Nephron progenitor cell (in vitro differentiated cells): Measurements from ENCODE around the gene IMMT.

ENCODE experiments used
- DNase-seq: peaks from one replicate; pipeline ENCODE4 v3.0.0; 2021
- H3K27ac Mint-ChIP-seq: 2 replicates; pipeline ENCODE4 v1.8.0; 2021; ENCODE audit warnings: mild to moderate bottlenecking, moderate library complexity, mixed read lengths
- H3K27me3 Mint-ChIP-seq: 2 replicates; pipeline ENCODE4 v1.8.0; 2021; ENCODE audit warnings: mild to moderate bottlenecking, low read depth, mixed read lengths; ENCODE audit not compliant: poor library complexity
- H3K36me3 Mint-ChIP-seq: 2 replicates; pipeline ENCODE4 v1.8.0; 2021; ENCODE audit warnings: low read depth, mixed read lengths
- H3K4me1 Mint-ChIP-seq: 2 replicates; pipeline ENCODE4 v1.8.0; 2021; ENCODE audit warnings: mixed read lengths
- H3K4me3 Mint-ChIP-seq: 2 replicates; pipeline ENCODE4 v1.8.0; 2021; ENCODE audit warnings: mild to moderate bottlenecking, moderate library complexity, mixed read lengths
- H3K9me3 Mint-ChIP-seq: 2 replicates; pipeline ENCODE4 v1.8.0; 2021; ENCODE audit warnings: mild to moderate bottlenecking, moderate library complexity, mixed read lengths
- CTCF ChIP-seq: fragments of 200-600 bp; sonication (generic); IDR thresholded peaks from 2 replicates; pipeline ENCODE4 v1.5.0; 2021; ENCODE audit warnings: antibody characterized with exemption

The IMMT gene

GRCh38 chr2:86174445-86174844, 20.8 kb downstream of the IMMT start:
- Mint-ChIP-seq H3K36me3 (peaks cover 49% of the 10 kb centered on the region), H3K9me3 (no peaks in the 10 kb centered on the region), H3K27me3 (no peaks in the 10 kb centered on the region), H3K4me1 (peaks cover 6% of the 10 kb centered on the region), H3K27ac (no peak overlapping the region), H3K4me3 (no peak overlapping the region)
- no peak for DNase-seq
- TF ChIP-seq CTCF, result no peak

GRCh38 chr2:86172610-86173009, 22.7 kb downstream of the IMMT start:
- Mint-ChIP-seq H3K27me3 (peaks cover 3% of the 10 kb centered on the region), H3K27ac (peak overlapping the region; percentile 33), H3K4me1 (peaks cover 6% of the 10 kb centered on the region), H3K9me3 (no peaks in the 10 kb centered on the region), H3K36me3 (peaks cover 51% of the 10 kb centered on the region), H3K4me3 (no peak overlapping the region)
- TF ChIP-seq CTCF, result no peak
- no peak for DNase-seq

GRCh38 chr2:86171295-86171694, 24.0 kb downstream of the IMMT start:
- Mint-ChIP-seq H3K27ac (peak overlapping the region; percentile 9), H3K4me3 (no peak overlapping the region)

GRCh38 chr2:86170449-86170848, 24.8 kb downstream of the IMMT start:
- no peak overlapping the region for H3K27ac Mint-ChIP-seq
- H3K36me3 Mint-ChIP-seq, result peaks cover 45% of the 10 kb centered on the region
- H3K4me1 Mint-ChIP-seq, result no peaks in the 10 kb centered on the region
- DNase-seq, result no peak
- no peaks in the 10 kb centered on the region for H3K9me3 Mint-ChIP-seq
- no peak overlapping the region for H3K4me3 Mint-ChIP-seq
- peaks cover 3% of the 10 kb centered on the region for H3K27me3 Mint-ChIP-seq
- no peak for TF ChIP-seq CTCF

More at GRCh38 chr2:86171295-86171694, 24.0 kb downstream of the IMMT start:
- peaks cover 43% of the 10 kb centered on the region for H3K36me3 Mint-ChIP-seq
- DNase-seq, result no peak
- peaks cover 3% of the 10 kb centered on the region for H3K4me1 Mint-ChIP-seq
- H3K9me3 Mint-ChIP-seq, result no peaks in the 10 kb centered on the region
- peaks cover 3% of the 10 kb centered on the region for H3K27me3 Mint-ChIP-seq
- no peak for TF ChIP-seq CTCF

GRCh38 chr2:86160156-86160952, 34.9 kb downstream of the IMMT start:
- H3K4me3 Mint-ChIP-seq, result no peak overlapping the region
- H3K4me1 Mint-ChIP-seq, result no peaks in the 10 kb centered on the region
- peaks cover 69% of the 10 kb centered on the region for H3K36me3 Mint-ChIP-seq
- TF ChIP-seq CTCF, result no peak
- H3K9me3 Mint-ChIP-seq, result no peaks in the 10 kb centered on the region
- H3K27me3 Mint-ChIP-seq, result no peaks in the 10 kb centered on the region
- H3K27ac Mint-ChIP-seq, result no peak overlapping the region
- DNase-seq, result no peak

GRCh38 chr2:86158286-86158685, 37.0 kb downstream of the IMMT start:
- H3K9me3 Mint-ChIP-seq, result no peaks in the 10 kb centered on the region
- H3K27me3 Mint-ChIP-seq, result no peaks in the 10 kb centered on the region
- no peak overlapping the region for H3K27ac Mint-ChIP-seq
- peaks cover 68% of the 10 kb centered on the region for H3K36me3 Mint-ChIP-seq
- H3K4me3 Mint-ChIP-seq, result no peak overlapping the region
- no peaks in the 10 kb centered on the region for H3K4me1 Mint-ChIP-seq
- TF ChIP-seq CTCF, result no peak
- no peak for DNase-seq
